ENCODE measurements around the gene RBM47.

RBM47 gene

GRCh38 chr4:40482985-40483647, 146.5 kb downstream of the RBM47 start:
- no peak overlapping the region for H2BK5ac ChIP-seq (ENCODE audit: low read length)
- DNase-seq (ENCODE audit: low spot score): no peak
- H3K4me2 ChIP-seq (ENCODE audit: insufficient read depth, low read length, poor library complexity, severe bottlenecking): no peak overlapping the region
- H3K4me3 ChIP-seq (ENCODE audit: low read length in 2 of 2): no peak overlapping the region
- H3K4me1 ChIP-seq (ENCODE audit: control insufficient read depth in 2 of 2, insufficient read depth in 1 of 2, low read depth in 1 of 2, low read length in 2 of 2): peaks cover 0 to 2% of the 10 kb centered on the region in 2 donors
- H3K14ac ChIP-seq (ENCODE audit: low read length): no peak overlapping the region
- no peaks in the 10 kb centered on the region for H3K36me3 ChIP-seq (replicated peaks in 1 of 2; ENCODE audit: control insufficient read depth in 2 of 2, insufficient read depth in 2 of 2, low read length in 2 of 2)
- no peak overlapping the region for H2BK12ac ChIP-seq (ENCODE audit: low read length)
- no peak overlapping the region for H3K4ac ChIP-seq (ENCODE audit: low read length)
- no peak overlapping the region for H2BK120ac ChIP-seq (ENCODE audit: low read depth, low read length)
- H3K23ac ChIP-seq (ENCODE audit: low read depth, low read length, poor library complexity): no peak overlapping the region
- no peak overlapping the region for H2AK5ac ChIP-seq (ENCODE audit: low read depth, low read length)
- no peaks in the 10 kb centered on the region for H3K79me1 ChIP-seq (ENCODE audit: low read depth, low read length)
- no peak overlapping the region for H2BK15ac ChIP-seq (ENCODE audit: low read length)
- no peaks in the 10 kb centered on the region for H3K9me3 ChIP-seq (replicated peaks in 1 of 2; ENCODE audit: control insufficient read depth in 2 of 2, insufficient read depth in 1 of 2, low read depth in 1 of 2, low read length in 2 of 2)
- H4K91ac ChIP-seq (ENCODE audit: low read depth, low read length, poor library complexity): no peak overlapping the region
- H2AFZ ChIP-seq (ENCODE audit: low read length): no peak overlapping the region
- H3K27me3 ChIP-seq (ENCODE audit: control insufficient read depth in 3 of 3, insufficient read depth in 3 of 3, low read depth in 1 of 3, low read length in 3 of 3): no peaks in the 10 kb centered on the region
- H3K18ac ChIP-seq (ENCODE audit: low read length): no peak overlapping the region
- H3K9ac ChIP-seq (ENCODE audit: low read depth, low read length, poor library complexity): no peak overlapping the region
- no peak overlapping the region for H3K27ac ChIP-seq (replicated peaks; ENCODE audit: low read length)
- WGBS, 2 donors (ENCODE audit: extremely low coverage in 2 of 2, insufficient read length in 2 of 2, insufficient replicate concordance in 1 of 2): no CpG with 5 or more reads among the region's 21 CpGs
- H4K8ac ChIP-seq (ENCODE audit: low read depth, low read length): no peak overlapping the region

DNA sequence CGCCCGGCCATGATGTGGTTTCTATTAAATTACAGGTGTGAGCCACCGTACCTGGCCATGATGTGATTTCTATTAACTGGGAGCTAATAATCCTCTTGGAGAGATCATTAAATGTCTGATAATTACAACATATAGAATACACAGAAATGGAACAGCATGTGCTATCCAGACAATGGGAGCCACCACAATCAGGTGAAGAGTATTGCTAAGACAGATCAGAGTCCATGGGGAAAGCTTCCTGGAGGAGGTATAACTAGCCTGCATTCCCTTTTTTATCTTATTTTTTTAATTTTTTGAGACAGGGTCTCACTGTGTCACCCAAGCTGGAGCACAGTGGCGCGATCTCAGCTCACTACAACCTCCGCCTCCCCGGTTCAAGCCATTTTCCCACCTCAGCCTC, 147.7 kb downstream of the RBM47 start:
- Histone ChIP-seq H3K23ac (ENCODE audit: low read depth, low read length, poor library complexity) (no peak overlapping the region), H3K4ac (ENCODE audit: low read length) (no peak overlapping the region), H3K14ac (ENCODE audit: low read length) (no peak overlapping the region), H3K4me2 (ENCODE audit: insufficient read depth, low read length, poor library complexity, severe bottlenecking) (no peak overlapping the region), H3K9me3 (replicated peaks in 1 of 2; ENCODE audit: control insufficient read depth in 2 of 2, insufficient read depth in 1 of 2, low read depth in 1 of 2, low read length in 2 of 2) (no peaks in the 10 kb centered on the region), H3K18ac (ENCODE audit: low read length) (no peak overlapping the region), H4K91ac (ENCODE audit: low read depth, low read length, poor library complexity) (no peak overlapping the region), H3K27me3 (ENCODE audit: control insufficient read depth in 3 of 3, insufficient read depth in 3 of 3, low read depth in 1 of 3, low read length in 3 of 3) (no peaks in the 10 kb centered on the region), H2BK12ac (ENCODE audit: low read length) (no peak overlapping the region), H2BK5ac (ENCODE audit: low read length) (no peak overlapping the region), H2BK120ac (ENCODE audit: low read depth, low read length) (no peak overlapping the region), H3K9ac (ENCODE audit: low read depth, low read length, poor library complexity) (no peak overlapping the region), H2BK15ac (ENCODE audit: low read length) (no peak overlapping the region), H3K27ac (replicated peaks; ENCODE audit: low read length) (no peak overlapping the region), H3K4me1 (ENCODE audit: control insufficient read depth in 2 of 2, insufficient read depth in 1 of 2, low read depth in 1 of 2, low read length in 2 of 2) (peaks cover 0 to 2% of the 10 kb centered on the region in 2 donors), H3K36me3 (replicated peaks in 1 of 2; ENCODE audit: control insufficient read depth in 2 of 2, insufficient read depth in 2 of 2, low read length in 2 of 2) (no peaks in the 10 kb centered on the region), H3K79me1 (ENCODE audit: low read depth, low read length) (no peaks in the 10 kb centered on the region), H2AFZ (ENCODE audit: low read length) (no peak overlapping the region), H4K8ac (ENCODE audit: low read depth, low read length) (no peak overlapping the region), H2AK5ac (ENCODE audit: low read depth, low read length) (no peak overlapping the region), H3K4me3 (ENCODE audit: low read length in 2 of 2) (no peak overlapping the region)
- no peak for DNase-seq (ENCODE audit: low spot score)
- no CpG with 5 or more reads among the region's 7 CpGs for WGBS, 2 donors (ENCODE audit: extremely low coverage in 2 of 2, insufficient read length in 2 of 2, insufficient replicate concordance in 1 of 2)

DNA sequence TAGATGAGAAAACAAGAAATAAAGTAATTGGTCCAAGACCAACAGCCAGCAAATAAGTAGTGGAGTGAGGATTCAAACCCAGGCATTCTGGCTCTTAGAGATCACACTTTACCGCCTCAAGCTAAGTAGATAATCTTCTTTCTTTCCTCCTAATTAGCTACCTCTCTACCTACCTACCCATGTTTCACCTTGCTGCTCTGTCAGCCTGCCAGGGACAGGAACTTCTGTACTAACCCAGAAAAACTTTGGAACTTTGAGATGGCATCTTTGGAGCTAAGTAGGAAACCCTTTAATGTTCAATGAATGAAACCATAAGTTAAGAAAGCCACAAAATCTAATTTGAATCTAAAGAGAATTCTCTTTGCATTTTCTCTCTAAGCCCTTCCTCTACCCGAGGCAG, 149.4 kb downstream of the RBM47 start:
- Histone ChIP-seq H3K27me3 (ENCODE audit: control insufficient read depth in 3 of 3, insufficient read depth in 3 of 3, low read depth in 1 of 3, low read length in 3 of 3) (no peaks in the 10 kb centered on the region), H3K9me3 (replicated peaks in 1 of 2; ENCODE audit: control insufficient read depth in 2 of 2, insufficient read depth in 1 of 2, low read depth in 1 of 2, low read length in 2 of 2) (no peaks in the 10 kb centered on the region), H4K8ac (ENCODE audit: low read depth, low read length) (no peak overlapping the region), H3K9ac (ENCODE audit: low read depth, low read length, poor library complexity) (no peak overlapping the region), H3K18ac (ENCODE audit: low read length) (no peak overlapping the region), H3K27ac (replicated peaks; ENCODE audit: low read length) (no peak overlapping the region), H3K4ac (ENCODE audit: low read length) (no peak overlapping the region), H2BK15ac (ENCODE audit: low read length) (no peak overlapping the region), H3K4me2 (ENCODE audit: insufficient read depth, low read length, poor library complexity, severe bottlenecking) (no peak overlapping the region), H2BK120ac (ENCODE audit: low read depth, low read length) (no peak overlapping the region), H2AFZ (ENCODE audit: low read length) (no peak overlapping the region), H3K14ac (ENCODE audit: low read length) (no peak overlapping the region), H3K4me1 (ENCODE audit: control insufficient read depth in 2 of 2, insufficient read depth in 1 of 2, low read depth in 1 of 2, low read length in 2 of 2) (peaks cover 0 to 2% of the 10 kb centered on the region in 2 donors), H2AK5ac (ENCODE audit: low read depth, low read length) (no peak overlapping the region), H3K4me3 (ENCODE audit: low read length in 2 of 2) (no peak overlapping the region), H2BK5ac (ENCODE audit: low read length) (no peak overlapping the region), H4K91ac (ENCODE audit: low read depth, low read length, poor library complexity) (no peak overlapping the region), H3K36me3 (replicated peaks in 1 of 2; ENCODE audit: control insufficient read depth in 2 of 2, insufficient read depth in 2 of 2, low read length in 2 of 2) (no peaks in the 10 kb centered on the region), H3K79me1 (ENCODE audit: low read depth, low read length) (no peaks in the 10 kb centered on the region), H3K23ac (ENCODE audit: low read depth, low read length, poor library complexity) (no peak overlapping the region), H2BK12ac (ENCODE audit: low read length) (no peak overlapping the region)
- no CpG with 5 or more reads among the region's 2 CpGs for WGBS, 2 donors (ENCODE audit: extremely low coverage in 2 of 2, insufficient read length in 2 of 2, insufficient replicate concordance in 1 of 2)
- no peak for DNase-seq (ENCODE audit: low spot score)

GRCh38 chr4:40479378-40479777, 150.3 kb downstream of the RBM47 start:
- no peak overlapping the region for H2BK120ac ChIP-seq (ENCODE audit: low read depth, low read length)
- H2AFZ ChIP-seq (ENCODE audit: low read length): no peak overlapping the region
- no peak overlapping the region for H4K8ac ChIP-seq (ENCODE audit: low read depth, low read length)
- no peak overlapping the region for H3K14ac ChIP-seq (ENCODE audit: low read length)
- H2AK5ac ChIP-seq (ENCODE audit: low read depth, low read length): no peak overlapping the region
- H3K4me2 ChIP-seq (ENCODE audit: insufficient read depth, low read length, poor library complexity, severe bottlenecking): no peak overlapping the region
- no peak overlapping the region for H3K18ac ChIP-seq (ENCODE audit: low read length)
- H3K4me1 ChIP-seq (ENCODE audit: control insufficient read depth in 2 of 2, insufficient read depth in 1 of 2, low read depth in 1 of 2, low read length in 2 of 2): peaks cover 0 to 2% of the 10 kb centered on the region in 2 donors
- H3K27ac ChIP-seq (replicated peaks; ENCODE audit: low read length): no peak overlapping the region
- no peaks in the 10 kb centered on the region for H3K9me3 ChIP-seq (replicated peaks in 1 of 2; ENCODE audit: control insufficient read depth in 2 of 2, insufficient read depth in 1 of 2, low read depth in 1 of 2, low read length in 2 of 2)
- no peak overlapping the region for H3K4me3 ChIP-seq (ENCODE audit: low read length in 2 of 2)
- H3K27me3 ChIP-seq (ENCODE audit: control insufficient read depth in 3 of 3, insufficient read depth in 3 of 3, low read depth in 1 of 3, low read length in 3 of 3): no peaks in the 10 kb centered on the region
- no peaks in the 10 kb centered on the region for H3K36me3 ChIP-seq (replicated peaks in 1 of 2; ENCODE audit: control insufficient read depth in 2 of 2, insufficient read depth in 2 of 2, low read length in 2 of 2)
- H3K9ac ChIP-seq (ENCODE audit: low read depth, low read length, poor library complexity): no peak overlapping the region
- no peak for DNase-seq (ENCODE audit: low spot score)
- no peaks in the 10 kb centered on the region for H3K79me1 ChIP-seq (ENCODE audit: low read depth, low read length)
- WGBS, 2 donors (ENCODE audit: extremely low coverage in 2 of 2, insufficient read length in 2 of 2, insufficient replicate concordance in 1 of 2): no CpG with 5 or more reads among the region's 2 CpGs
- no peak overlapping the region for H4K91ac ChIP-seq (ENCODE audit: low read depth, low read length, poor library complexity)
- no peak overlapping the region for H2BK15ac ChIP-seq (ENCODE audit: low read length)
- no peak overlapping the region for H2BK12ac ChIP-seq (ENCODE audit: low read length)
- no peak overlapping the region for H3K23ac ChIP-seq (ENCODE audit: low read depth, low read length, poor library complexity)
- H2BK5ac ChIP-seq (ENCODE audit: low read length): no peak overlapping the region
- H3K4ac ChIP-seq (ENCODE audit: low read length): no peak overlapping the region

All from neuronal stem cell (in vitro differentiated cells).